ENCODE measurements around the gene ELN. TPM values are rescaled to one million over a fixed set of nuclear protein-coding genes. Genes with fewer than 3 reads are reported as not detected.

Gene ELN
- total and polyA plus RNA-seq, 9 of the 15 experiments (the other 6 are each of a cell fraction or from before 2014, with no cell fraction given) = 0.20 TPM; not detected in 8

DNA sequence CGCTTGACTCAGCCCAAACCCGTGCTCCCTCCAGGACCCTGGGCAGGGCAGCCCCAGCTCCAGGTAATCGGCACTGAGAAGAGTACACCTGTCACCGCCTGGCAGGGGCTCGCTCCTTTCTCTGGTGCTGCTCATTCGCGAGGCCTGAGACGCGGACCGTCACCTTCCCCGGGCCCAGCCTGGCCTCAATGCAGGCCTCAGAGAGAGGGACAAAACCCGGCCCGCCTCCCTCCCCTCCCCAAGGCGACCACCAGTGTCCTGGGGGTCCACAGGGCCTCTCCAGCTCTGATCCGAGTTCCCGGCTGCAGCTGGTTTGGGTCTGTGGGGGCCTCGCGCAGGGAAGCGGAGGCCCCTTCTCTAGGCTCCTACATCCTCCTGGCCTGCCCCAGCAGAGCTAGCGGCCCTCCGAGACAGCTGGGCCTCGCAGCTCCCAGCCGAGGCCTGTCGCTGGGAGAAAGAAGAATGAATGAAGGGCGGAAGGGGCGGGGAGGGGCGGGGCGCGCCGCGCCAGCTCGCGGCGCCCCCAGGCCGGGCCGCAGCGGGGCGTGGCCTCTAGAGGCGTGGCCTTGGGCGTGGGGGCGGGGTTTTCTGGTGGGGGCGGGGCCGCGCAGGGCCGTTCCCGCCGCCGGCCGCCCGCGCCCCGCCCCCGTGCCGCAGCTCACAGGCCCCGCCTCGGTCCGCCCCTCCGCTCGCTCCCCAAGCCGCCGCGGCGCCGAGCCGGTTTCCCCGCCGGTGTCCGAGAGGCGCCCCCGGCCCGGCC is 55.3 kb downstream of the ELN start, which contains the start of gene LIMK1 (continued):
- TF ChIP-seq TBP (optimal IDR thresholded peaks at IDR 0.05; ENCODE audit: low read depth, low read length) (peak; percentile 25), TRIM28 (IDR thresholded peaks at IDR 0.05) (no peak; the same call in 1 of the 2 replicates), NFYB (IDR thresholded peaks at IDR 0.05; ENCODE audit: extremely low read depth, insufficient read length) (no peak), L3MBTL2 (IDR thresholded peaks at IDR 0.05) (peak; percentile 82), ZNF778 (CRISPR knock-in tag; IDR thresholded peaks at IDR 0.05) (no peak), SRSF7 (optimal IDR thresholded peaks at IDR 0.05; ENCODE audit: low read depth, low read length) (no peak), PCBP1 (IDR thresholded peaks at IDR 0.05; ENCODE audit: low read depth, low read length, poor library complexity, severe bottlenecking) (no peak), ZSCAN29 (IDR thresholded peaks at IDR 0.05) (no peak), RBM25 (IDR thresholded peaks at IDR 0.05; ENCODE audit: low read depth, low read length, severe bottlenecking) (no peak), JUND (IDR thresholded peaks at IDR 0.05; ENCODE audit: borderline replicate concordance, low read depth, low read length) (no peak), JUND (tag; IDR thresholded peaks at IDR 0.05; ENCODE audit: borderline replicate concordance, low read depth, low read length) (no peak; the same call in 2 of the 3 replicates), NFRKB (IDR thresholded peaks at IDR 0.05; ENCODE audit: low read depth) (no peak), PYGO2 (tag; IDR thresholded peaks at IDR 0.05) (no peak)
- TF ChIP-seq, protein P1, sequence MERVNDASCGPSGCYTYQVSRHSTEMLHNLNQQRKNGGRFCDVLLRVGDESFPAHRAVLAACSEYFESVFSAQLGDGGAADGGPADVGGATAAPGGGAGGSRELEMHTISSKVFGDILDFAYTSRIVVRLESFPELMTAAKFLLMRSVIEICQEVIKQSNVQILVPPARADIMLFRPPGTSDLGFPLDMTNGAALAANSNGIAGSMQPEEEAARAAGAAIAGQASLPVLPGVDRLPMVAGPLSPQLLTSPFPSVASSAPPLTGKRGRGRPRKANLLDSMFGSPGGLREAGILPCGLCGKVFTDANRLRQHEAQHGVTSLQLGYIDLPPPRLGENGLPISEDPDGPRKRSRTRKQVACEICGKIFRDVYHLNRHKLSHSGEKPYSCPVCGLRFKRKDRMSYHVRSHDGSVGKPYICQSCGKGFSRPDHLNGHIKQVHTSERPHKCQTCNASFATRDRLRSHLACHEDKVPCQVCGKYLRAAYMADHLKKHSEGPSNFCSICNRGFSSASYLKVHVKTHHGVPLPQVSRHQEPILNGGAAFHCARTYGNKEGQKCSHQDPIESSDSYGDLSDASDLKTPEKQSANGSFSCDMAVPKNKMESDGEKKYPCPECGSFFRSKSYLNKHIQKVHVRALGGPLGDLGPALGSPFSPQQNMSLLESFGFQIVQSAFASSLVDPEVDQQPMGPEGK (CRISPR knock-in tag; IDR thresholded peaks at IDR 0.05; ENCODE audit: borderline replicate concordance) = no peak
- TF ChIP-seq, protein P2, sequence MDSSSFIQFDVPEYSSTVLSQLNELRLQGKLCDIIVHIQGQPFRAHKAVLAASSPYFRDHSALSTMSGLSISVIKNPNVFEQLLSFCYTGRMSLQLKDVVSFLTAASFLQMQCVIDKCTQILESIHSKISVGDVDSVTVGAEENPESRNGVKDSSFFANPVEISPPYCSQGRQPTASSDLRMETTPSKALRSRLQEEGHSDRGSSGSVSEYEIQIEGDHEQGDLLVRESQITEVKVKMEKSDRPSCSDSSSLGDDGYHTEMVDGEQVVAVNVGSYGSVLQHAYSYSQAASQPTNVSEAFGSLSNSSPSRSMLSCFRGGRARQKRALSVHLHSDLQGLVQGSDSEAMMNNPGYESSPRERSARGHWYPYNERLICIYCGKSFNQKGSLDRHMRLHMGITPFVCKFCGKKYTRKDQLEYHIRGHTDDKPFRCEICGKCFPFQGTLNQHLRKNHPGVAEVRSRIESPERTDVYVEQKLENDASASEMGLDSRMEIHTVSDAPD (CRISPR knock-in tag; IDR thresholded peaks at IDR 0.05) = no peak
